ENCODE measurements around the gene B3GAT3.
"Not testable (repeated sequence)": the region's sequence is repeated elsewhere in the genome, so short reads cannot be mapped to it uniquely, and the experiment has no call there.

B3GAT3 gene

GRCh38 chr11:62645946-62646824, 24.4 kb upstream of the B3GAT3 start, which contains the start of gene GANAB:
TSS of gene GANAB (minus strand) at chr11:62646613. CDS start at chr11:62646599, 14 bp downstream.
- peak; percentile 100 for DNase-seq

- peak; percentile 60 for DNase-seq
These were observed 23.8 kb upstream of the B3GAT3 start for GRCh38 chr11:62645671-62645945.

DNA sequence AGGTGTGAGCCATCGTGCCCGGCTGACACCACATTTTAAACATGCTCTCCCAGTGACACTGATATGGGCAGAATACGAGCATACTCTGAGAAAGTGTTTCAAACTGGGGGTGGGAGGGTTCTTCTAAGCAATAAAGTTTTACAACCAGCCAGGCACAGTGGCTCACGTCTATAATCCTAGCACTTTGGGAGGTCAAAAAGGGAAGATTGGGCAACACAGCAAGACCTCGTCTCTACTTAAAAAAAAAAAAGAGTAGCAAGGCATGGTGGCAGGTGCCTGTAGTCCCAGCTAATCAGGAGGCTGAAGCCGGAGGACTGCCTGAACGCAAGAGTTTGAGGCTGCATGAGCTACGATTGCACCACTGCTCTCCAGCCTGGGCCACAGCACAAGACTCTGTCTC, 22.4 kb upstream of the B3GAT3 start:
- DNase-seq, result no peak

DNA sequence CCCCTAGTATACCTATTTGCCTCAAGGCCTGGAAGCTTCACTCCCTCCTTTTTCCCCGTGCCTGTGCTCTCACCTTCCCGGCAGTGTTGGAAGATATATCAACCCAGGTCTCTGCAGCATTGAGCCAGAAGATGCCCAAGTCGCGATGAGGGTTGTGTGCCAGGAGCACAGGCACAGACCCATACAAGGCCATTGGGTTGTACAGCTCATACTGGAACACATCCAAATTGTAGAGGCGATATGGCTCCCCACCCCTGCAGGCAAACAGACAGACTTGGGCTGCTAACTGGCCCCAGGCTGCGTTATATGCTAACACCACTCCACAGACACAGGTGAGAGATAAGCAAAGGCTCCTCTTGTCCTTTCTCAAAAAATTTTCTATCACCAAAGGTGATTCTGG, 10.7 kb upstream of the B3GAT3 start:
- no peak for DNase-seq

- DNase-seq, result peak; percentile 35
These were observed 5.9 kb upstream of the B3GAT3 start for GRCh38 chr11:62627713-62628112.

DNA sequence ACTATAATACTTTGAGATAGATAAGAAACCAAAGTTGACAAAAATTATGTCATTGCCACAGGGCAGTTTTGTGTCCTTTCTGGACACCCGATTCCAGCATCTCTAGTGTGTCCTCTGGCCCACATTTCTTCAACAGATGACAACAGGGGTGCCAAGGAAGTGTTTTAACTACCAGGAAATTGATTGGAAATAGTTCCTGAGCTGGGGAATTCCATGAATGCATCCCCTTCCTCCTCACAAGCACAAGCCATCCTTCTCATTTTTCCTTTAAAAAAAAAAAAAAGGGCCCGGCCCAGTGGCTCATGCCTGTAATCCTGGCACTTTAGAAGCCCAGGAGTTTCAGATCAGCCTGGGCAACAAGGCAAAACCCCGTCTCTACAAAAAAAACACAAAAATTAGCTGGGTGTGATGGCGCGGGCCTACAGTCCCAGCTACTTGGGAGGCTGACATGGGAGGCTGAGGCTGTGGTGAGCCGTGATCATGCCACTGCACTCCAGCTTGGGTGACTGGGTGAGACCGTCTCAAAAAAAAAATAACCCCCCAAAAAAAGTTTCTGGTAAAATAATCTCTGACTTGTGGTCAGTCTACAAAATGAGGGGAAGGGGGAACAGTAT, 797 bp upstream of the B3GAT3 start:
- no peak for DNase-seq

DNA sequence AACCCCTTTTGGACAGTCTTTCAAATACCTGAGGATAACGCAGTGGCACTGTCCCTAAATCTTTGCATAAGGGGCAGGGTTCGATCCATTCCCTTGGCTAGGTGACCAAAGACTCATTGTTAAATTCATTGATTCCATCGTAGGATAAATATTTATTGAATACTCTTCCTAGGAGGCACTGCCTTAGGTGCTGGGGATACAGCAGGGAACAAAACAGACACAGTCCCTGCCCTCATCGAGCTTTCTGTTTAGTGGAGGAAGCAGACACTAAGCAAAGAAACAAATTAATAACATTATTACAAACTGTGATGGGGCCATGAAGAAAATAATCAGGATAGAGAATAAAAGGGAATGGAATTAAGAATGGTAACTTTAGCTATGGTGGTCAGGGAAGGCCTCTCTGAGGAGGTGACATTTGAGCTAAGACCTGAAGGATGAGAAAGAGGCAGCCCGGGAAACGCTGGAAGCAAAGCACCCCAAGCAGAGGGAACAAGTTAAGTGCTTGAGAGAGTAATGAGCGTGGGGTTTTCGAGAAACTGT, 689 bp downstream of the B3GAT3 start:
- no peak for DNase-seq

DNA sequence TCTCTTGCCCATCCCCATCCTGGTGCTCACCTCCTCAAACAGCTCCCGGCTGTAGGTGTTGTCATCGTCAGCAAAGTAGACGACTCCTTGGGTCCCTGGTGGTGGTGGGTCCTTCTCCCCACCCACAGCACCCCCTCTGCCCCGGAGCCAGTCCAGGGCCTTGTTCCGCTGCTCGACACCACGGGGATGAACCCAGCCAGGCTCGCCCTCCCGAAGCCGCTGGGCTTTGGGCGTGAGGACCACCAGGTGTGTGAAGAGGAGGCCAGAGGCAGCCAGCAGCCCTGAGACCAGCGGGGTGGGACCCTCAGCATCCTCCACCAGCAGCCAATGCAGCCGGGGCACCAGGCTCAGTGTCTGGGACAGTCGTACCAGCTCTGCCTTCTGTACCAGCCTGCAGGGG, 4.8 kb downstream of the B3GAT3 start:
- DNase-seq, result not testable (repeated sequence)

DNA sequence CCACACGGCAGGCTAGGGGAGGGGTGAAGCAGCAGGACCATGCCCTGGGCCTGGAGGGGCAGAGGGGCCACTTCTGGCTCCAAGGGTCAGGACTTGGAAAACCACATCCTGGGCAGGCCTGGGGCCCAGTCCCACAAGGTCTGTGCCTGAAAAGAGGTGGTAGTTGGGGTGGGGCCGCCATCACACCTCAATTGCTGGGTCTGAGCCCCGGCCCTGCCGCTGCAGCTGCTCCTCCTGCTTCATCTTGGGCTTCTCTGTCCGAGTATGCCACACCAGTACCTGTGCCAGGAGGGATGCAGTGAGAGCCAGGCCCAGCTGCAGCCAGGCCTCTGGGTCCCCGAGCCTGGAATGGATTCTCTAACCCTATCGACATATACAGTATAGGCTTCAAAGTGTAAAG, 6.3 kb downstream of the B3GAT3 start:
- no peak for DNase-seq

DNA sequence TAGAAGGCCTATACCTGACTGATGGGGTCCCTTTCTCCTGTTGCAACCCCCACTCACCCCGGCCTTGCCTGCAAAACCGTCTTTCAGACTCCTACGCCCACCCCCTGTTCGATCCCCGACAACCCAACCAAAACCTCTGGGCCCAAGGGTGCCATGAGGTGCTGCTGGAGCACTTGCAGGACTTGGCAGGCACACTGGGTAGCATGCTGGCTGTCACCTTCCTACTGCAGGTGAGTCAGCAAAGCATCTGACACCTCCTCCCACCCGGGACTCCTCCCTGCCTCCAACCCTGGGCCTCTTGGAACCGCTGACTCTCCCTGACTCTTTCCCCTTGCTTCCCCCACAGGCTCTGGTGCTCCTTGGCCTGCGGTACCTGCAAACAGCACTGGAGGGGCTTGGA, 7.5 kb downstream of the B3GAT3 start:
- DNase-seq, result no peak

GRCh38 chr11:62613291-62613778, 8.5 kb downstream of the B3GAT3 start:
- DNase-seq, result no peak

DNA sequence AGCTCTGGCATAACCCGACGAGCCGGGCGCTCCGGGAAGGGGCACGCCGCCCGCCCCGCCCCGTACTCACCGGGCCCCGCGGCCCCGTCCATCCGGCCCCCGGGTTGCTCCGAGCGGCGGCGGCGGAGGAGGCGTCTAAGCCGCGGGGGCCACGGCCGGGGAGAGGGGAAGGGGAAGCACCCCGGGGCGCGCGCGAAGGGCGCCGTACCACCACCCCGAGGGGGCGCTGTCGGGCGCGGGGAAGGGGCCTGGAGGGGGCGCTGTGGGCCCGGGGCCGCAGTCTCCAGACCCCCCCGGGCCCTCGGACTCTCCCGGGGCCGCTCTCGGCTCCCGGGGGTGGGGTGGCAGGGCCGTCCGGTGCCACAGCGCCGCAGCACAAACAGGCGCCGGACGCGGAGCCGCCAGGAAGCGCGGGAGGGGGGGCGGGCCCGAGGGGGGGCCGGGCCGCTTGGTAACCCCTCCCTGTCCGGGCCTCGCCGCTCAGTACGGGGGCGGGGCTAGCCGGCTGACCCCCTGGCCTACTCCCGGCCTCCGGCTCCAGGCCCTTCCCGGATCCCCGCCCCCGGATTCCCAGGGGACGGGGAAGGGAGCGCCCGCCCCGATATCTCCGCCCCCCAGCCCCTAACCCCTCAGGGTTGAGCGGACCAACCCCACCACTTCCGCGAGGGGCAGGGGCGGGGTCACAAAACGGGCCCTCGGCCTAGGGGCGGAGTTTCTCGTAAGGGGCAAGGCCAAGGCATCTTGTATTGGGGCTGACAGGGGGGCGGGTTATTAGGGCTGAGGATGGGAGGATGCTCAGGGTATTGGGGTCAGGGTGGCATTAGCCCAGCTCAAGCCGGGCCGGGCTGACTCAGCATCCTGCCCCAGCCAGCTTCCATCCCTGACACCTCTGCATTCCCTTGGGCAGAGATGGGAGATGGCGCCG, 9.2 kb downstream of the B3GAT3 start, which contains the start of the genes EML3 and ROM1:
Gene EML3, minus strand, starts transcription at position 410 of the 925 bp plus-strand sequence. Its CDS starts 318 bp downstream, at position 92.
Gene ROM1, plus strand, starts transcription at position 892 of the 925 bp plus-strand sequence. Its CDS starts 25 bp downstream, at position 917.
- peak; percentile 93 for DNase-seq

DNA sequence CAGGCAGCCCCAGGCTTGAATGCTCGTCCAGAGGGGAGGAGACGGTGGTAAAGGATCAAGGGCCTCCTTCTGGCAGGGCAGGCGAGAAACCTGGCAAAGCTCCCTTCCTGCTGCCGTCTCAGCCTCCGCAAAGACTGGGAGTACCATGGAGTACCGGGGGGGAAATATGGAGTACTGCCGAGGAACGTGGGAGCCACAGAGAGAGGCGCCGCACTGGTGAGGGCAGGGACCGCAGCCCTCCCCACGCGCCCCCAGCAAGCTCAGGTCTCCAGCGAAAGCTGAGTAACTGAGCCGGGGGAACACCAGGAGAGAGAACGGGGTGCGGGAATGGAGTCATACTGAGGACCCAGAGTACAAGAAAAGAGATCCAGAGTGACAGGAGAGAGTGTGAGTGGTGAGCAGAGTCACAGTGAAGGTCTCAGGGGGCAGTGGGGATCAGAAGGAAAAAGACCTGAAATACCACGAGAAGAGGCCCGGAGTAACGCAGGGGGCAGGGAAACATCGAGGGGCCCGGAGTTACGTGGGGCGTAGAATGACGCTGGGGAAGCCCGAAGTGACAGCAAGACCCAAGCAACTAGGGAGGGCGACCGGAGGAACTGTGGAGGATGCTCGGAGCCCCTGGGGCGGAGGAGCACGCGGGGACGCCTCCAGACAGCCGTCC, 10.0 kb downstream of the B3GAT3 start:
- peak; percentile 63 for DNase-seq

DNA sequence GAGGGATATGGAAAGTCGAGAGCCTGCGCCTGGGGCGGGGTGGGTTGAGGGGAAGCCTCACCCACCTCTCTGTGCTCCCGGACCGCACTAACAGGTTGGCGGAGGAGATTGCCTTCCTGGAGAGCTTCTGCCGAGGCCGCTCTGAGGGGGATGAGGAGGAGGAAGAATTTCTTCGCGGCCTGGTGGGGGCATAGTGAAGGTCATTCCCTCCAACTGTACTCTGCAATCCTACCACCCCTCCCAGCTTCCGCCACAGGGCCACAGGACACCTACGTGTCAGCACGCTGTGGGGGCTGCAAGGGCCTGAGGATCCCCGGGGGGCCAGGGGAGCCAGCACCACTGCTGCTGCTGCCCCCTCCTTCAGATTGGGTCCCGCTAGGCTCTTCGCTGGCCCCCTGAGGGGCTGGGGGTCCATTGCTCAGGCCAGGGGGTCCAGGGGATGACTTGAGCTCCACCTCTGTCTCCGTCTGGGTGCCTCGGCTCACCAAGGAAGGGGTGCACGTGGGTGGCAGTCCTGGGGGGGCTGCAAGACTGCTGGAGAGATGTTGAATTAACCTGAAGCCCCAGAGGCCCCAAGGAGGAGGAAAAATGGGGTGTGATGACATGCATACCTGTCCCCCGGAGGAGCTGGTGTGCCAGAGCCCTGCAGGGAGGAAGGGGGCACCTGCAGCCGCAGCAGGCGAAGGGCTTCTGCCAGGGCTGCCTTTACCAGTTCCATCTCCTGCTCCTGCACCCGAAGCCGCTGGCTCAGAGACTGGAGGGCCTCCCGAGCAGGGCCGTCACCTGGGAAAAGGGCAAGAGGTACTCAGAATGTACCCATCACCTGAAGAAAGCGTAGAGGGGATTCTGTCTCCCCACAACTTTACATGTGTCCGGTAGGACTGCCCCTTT, 10.7 kb downstream of the B3GAT3 start:
- no peak for DNase-seq

GRCh38 chr11:62610403-62610802, 11.4 kb downstream of the B3GAT3 start:
- no peak for DNase-seq

GRCh38 chr11:62608776-62609175, 13.0 kb downstream of the B3GAT3 start:
- no peak for DNase-seq

DNA sequence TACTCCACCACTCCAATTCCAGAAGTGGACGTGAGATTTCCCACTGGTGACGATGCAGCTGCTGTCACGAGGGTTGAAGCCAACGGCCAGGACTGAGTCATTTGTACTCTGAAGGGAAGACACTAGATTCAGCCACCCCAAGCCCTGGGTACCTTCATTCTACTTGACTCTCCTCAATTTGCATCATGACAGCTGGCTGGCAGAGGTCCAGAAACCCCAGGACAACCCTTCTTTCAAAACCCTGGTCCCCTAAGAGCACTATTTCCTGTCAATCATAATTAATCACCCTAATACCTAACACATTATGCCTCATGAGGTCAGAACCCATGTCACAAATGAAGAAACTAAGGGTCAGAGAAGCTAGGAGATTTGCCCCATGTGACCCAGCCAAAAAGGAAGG, 14.1 kb downstream of the B3GAT3 start:
- peak; percentile 33 for DNase-seq

GRCh38 chr11:62605902-62606301, 15.9 kb downstream of the B3GAT3 start:
- DNase-seq, result no peak

GRCh38 chr11:62605467-62605866, 16.3 kb downstream of the B3GAT3 start:
- no peak for DNase-seq

GRCh38 chr11:62604460-62605120, 17.2 kb downstream of the B3GAT3 start:
- no peak for DNase-seq

All from hematopoietic multipotent progenitor cell treated with erythropoietin and hydrocortisone succinate and interleukin-3 and kit ligand, for 6 days (in vitro differentiated cells).